GM10248 (cell line): ENCODE measurements around the gene SPATA12.

Experiments
- CTCF ChIA-PET: fragments of 300-600 bp; sonication (Branson Sonifier 250); formaldehyde crosslinking; extraction: SDS; loops from one replicate; lab custom pipeline; 2021; ENCODE audit warnings: antibody characterized with exemption; lab: Yijun Ruan, JAX
- POLR2A ChIA-PET: fragments of 350-650 bp; sonication (Branson Sonifier 250); formaldehyde crosslinking; extraction: SDS; loops from one replicate; lab custom pipeline; 2020; ENCODE audit warnings: antibody characterized with exemption; lab: Yijun Ruan, JAX
- DNase-seq: peaks from one replicate; pipeline ENCODE4 v3.0.0; 2012; ENCODE audit errors: extremely low spot score
- TF ChIP-seq, protein P1 (sequence below): IDR thresholded peaks from 2 replicates; pipeline ENCODE4 v1.5.1; 2012; ENCODE audit warnings: mild to moderate bottlenecking, low read depth; ENCODE audit errors: extremely low read depth, missing control alignments, control extremely low read depth

SPATA12 gene

DNA sequence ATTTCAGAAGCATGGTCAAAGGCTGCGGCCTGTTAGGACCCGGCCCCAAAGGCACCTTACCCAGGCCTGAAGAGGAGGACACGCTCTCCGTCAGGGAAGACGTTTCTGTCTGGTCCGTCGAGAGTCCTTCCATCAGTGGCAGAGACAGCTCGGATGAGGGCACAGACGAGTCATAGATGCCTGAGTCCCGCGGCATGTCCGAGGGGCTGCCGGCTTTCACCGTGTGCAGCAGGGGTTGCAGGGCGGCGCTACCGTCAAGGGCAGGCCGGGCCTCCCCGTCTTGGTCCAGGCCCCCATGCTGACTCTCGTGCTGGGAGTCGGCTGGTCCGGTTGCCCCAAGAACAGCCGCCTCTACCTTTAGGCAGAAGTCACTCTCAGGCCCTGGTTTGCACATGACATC is 37.1 kb downstream of the SPATA12 start:
- ChIA-PET POLR2A (no interaction called here), CTCF (interaction anchor here (1.0 to 2.4 kb wide), 3 partner anchors 9 to 102 kb away, joined by 3 to 9 read pairs (median 4); no protein-coding TSS in a partner anchor)
- TF ChIP-seq, protein P1, sequence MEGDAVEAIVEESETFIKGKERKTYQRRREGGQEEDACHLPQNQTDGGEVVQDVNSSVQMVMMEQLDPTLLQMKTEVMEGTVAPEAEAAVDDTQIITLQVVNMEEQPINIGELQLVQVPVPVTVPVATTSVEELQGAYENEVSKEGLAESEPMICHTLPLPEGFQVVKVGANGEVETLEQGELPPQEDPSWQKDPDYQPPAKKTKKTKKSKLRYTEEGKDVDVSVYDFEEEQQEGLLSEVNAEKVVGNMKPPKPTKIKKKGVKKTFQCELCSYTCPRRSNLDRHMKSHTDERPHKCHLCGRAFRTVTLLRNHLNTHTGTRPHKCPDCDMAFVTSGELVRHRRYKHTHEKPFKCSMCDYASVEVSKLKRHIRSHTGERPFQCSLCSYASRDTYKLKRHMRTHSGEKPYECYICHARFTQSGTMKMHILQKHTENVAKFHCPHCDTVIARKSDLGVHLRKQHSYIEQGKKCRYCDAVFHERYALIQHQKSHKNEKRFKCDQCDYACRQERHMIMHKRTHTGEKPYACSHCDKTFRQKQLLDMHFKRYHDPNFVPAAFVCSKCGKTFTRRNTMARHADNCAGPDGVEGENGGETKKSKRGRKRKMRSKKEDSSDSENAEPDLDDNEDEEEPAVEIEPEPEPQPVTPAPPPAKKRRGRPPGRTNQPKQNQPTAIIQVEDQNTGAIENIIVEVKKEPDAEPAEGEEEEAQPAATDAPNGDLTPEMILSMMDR: no peak
- DNase-seq: no peak

DNA sequence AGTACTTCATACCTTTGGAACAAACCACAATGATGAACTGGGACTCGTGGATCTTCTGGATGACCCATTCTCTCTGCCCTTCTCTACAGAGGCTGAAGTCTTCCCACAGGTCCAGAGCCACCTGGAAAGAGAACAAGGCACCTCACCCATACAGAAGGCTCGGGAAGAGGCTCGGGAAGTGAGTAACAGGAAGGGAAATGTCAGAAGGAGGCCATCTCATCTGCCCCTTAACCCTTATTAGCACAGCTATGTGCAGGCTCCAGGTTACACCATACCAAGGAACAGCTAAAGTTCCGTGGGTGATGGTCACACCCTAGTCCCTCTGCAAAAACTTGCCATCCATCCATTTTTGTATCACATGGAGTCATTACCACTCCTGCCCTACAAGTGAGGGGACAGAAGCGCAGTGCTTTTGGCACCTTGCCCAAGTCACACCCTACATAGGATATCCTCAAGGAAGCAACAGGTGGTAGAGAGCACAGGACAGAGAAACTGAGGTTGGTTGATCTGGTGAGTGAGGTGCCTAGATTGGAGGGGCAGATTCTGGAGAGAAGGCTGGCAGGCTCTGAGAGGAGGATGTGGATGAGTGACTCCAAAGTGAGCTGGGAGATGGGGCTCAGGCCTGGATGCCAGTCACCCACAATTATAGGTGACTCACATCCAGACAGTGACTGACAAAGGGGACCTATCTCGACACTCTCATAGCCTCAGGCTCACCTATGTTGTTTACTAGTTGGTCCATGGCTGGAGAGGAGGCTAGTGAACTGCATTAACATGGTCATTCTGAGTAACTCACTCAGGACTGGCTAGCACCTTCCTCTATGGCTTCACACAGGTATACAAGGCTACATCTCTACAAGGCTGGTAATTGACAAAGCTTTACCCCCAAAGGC is 38.2 kb downstream of the SPATA12 start:
- TF ChIP-seq, protein P1: no peak
- ChIA-PET POLR2A (no interaction called here), CTCF (interaction anchor here (0.9 to 4.6 kb wide), 9 partner anchors 9 to 1218 kb away, joined by 3 to 30 read pairs (median 5); no protein-coding TSS in a partner anchor)
- no peak for DNase-seq

DNA sequence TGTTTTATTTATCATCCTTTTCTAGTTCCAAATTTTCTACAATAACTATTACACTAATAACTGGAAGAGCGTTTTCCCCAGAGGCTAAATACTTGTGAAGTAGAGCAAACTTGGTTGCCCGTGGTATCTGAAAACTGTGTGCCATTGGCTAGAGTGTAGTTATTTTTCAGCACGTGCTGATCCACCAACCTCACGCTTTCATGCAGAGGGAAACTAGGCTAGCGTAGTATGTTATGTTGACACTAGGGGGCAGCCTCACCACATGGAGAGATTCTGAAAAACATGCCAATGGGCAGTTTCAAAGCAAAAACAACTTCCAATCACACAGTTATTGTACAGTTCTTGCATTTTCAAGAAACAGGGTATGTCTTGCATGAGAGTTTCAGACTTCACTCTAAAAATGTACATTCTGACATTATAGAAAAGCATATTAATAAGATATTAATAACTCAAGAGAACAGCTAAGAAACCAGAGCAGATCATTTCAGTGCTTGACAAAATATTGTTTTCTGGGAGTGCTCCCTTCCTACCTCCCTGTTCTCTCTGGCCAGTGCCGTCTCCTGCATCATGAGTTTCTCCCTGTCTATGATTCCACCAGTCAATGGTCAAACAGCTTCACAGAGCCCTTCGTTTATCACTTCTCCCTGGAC is 39.7 kb downstream of the SPATA12 start:
- DNase-seq: peak; percentile 75
- TF ChIP-seq, protein P1: peak; percentile 91
- POLR2A ChIA-PET: no interaction called here
- CTCF ChIA-PET: interaction anchor here (0.6 to 4.6 kb wide), 28 partner anchors 9 to 1068 kb away, joined by 3 to 30 read pairs (median 4); no protein-coding TSS in a partner anchor

DNA sequence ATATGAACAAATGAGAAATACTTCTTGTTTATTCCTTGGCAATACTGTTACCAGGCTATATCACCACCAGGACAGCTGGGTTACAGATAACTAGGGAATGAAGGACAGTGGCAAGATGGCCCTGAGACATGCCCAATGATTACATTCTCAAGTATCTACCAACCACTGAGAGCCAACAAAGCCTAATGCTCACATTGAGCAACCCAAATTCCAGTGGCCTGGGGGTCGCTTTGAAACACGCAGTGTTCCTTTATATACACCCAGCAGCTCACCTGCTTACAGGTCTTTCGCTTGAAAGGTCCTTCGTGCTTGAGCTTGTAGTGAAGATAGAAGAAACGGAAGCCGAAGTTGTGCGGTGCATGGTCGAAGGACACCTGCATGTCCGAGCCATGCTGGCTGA is 45.1 kb downstream of the SPATA12 start:
- TF ChIP-seq, protein P1: no peak
- ChIA-PET POLR2A (no interaction called here), CTCF (interaction anchor here (1.1 to 2.3 kb wide), 3 partner anchors 10 to 25 kb away, joined by 3 to 9 read pairs (median 4); no protein-coding TSS in a partner anchor)
- DNase-seq: no peak

DNA sequence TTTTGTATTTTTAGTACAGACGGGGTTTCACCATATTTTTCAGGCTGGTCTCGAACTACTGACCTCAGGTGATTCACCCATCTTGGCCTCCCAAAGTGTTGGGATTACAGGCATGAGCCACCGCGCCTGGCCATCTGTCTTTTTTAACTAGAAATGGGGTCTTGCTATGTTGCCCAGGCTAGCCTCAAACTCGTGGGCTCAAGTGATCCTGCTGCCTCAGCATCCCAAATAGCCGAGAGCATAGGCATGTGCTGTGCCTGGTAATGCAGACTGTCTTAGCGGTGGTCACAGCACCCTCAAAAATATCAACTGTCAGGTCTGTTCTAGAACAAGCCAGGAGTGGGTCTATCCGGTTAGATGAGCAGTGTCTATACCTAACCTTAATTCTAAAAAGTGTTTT is 48.2 kb downstream of the SPATA12 start:
- no peak for DNase-seq
- ChIA-PET CTCF (no interaction called here), POLR2A (no interaction called here)
- TF ChIP-seq, protein P1: no peak

DNA sequence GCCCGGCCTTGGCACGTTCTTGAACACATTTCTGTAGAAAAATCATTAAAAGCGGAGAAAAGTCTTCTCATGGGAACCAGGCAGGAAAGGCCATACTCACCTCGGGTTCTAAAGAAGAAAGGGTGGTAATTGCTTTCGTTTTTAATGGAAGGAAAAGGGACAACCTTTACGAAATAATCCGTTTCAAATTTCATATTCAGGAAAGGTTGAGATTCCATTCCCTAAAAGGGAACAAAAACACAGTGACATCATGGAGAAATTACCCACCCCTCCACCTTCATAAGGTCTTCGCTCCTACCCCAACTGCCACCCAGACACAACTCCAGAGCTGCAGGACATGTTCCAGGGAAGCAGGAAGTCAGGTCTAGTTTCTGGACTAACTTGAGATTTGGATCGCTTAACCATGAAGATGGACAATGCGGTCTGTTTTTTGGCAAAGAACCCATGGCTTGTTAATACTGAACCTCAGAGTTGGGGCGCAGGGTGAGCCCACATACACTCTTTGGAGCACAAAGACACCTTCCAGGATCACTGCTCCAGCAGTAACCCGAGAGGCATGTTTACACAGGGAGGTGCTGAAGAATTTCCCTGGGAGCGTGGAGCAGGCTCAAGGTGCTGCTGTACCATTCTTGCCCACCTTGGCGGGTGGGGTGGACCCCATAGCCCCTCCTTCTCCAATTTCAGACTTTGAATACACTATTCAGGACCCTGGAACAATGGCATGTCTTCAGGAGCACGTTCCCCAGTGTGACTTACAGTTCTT is 49.2 kb downstream of the SPATA12 start:
- TF ChIP-seq, protein P1: no peak
- no peak for DNase-seq
- CTCF ChIA-PET: interaction anchor here (1.3 to 4.7 kb wide), 4 partner anchors 9 to 72 kb away, joined by 3 to 30 read pairs (median 7); no protein-coding TSS in a partner anchor
- POLR2A ChIA-PET: no interaction called here
